Measurements from ENCODE around the gene GSK3A.

GSK3A gene

GRCh38 chr19:42270346-42271044 lies 28.1 kb upstream of the GSK3A start:
- no peak for ATAC-seq
- TF ChIP-seq RARB (CRISPR knock-in tag; IDR thresholded peaks at IDR 0.05) = no peak

DNA sequence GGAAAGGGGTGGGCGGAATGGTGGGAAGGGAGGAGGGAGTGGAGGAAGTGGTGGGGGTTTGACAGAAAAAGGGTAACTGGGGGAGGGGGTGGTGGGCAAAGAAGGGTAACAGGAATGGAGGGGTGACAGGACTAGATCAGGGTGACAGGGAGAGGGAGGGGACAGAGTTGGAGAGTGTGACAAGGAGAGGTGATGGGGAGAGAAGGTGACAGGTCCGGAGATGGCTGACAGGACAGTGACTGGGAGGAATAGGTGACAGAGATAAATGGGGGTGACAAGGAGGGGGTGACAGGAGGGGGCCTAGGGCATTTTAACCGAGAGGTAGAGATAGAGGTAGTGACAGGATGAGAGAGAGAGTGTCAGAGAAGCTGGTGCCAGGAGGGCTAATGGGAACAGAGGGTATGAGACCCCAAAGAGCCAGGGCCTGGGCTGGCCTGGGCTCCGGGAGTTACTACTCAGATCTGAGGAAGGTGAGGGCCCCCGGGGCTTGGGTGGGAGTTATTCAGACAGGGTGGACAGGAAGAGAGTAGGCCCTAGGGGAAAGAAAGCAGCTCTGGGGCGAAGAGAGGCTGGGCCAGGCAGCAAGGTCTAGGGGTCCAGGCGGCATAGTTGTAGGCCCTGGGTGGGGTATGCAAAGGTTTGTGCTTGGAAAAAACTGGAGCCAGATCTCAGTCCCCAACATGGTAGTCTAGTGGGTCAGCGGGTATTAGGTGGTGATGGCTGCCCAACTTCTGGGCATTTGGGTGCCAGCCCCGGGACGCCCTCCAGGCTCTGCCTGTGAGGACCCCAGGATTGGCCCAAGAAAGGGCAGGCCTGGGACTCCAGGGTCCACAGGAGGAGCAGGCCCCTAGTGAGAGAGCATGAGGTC lies 27.3 kb upstream of the GSK3A start:
- no peak for ATAC-seq
- TF ChIP-seq ISL1 (CRISPR knock-in tag; IDR thresholded peaks at IDR 0.05) (no peak), ZNF8 (CRISPR knock-in tag; IDR thresholded peaks at IDR 0.05) (no peak), PATZ1 (CRISPR knock-in tag; IDR thresholded peaks at IDR 0.05; ENCODE audit: borderline replicate concordance) (no peak), OSR1 (CRISPR knock-in tag; IDR thresholded peaks at IDR 0.05) (no peak), ZNF565 (CRISPR knock-in tag; conservative IDR thresholded peaks at IDR 0.05; ENCODE audit: low read depth) (no peak), POU6F1 (CRISPR knock-in tag; IDR thresholded peaks at IDR 0.05; ENCODE audit: borderline replicate concordance, low read depth) (no peak), TCF4 (CRISPR knock-in tag; IDR thresholded peaks at IDR 0.05; ENCODE audit: borderline replicate concordance) (no peak)

GRCh38 chr19:42268704-42269477 lies 26.5 kb upstream of the GSK3A start, which contains the start of gene CIC:
Gene CIC (plus strand): TSS chr19:42269252. CDS start chr19:42271784, 2,532 bp downstream.
- ATAC-seq = peak; percentile 95

More at GRCh38 chr19:42268704-42269477, 26.5 kb upstream of the GSK3A start, which contains the start of gene CIC:
- TF ChIP-seq CSDC2 (CRISPR knock-in tag; IDR thresholded peaks at IDR 0.05) (no peak), TSHZ2 (CRISPR knock-in tag; IDR thresholded peaks at IDR 0.05) (no peak), ZNF8 (CRISPR knock-in tag; IDR thresholded peaks at IDR 0.05) (no peak), SNAI2 (CRISPR knock-in tag; IDR thresholded peaks at IDR 0.05) (no peak), POU6F1 (CRISPR knock-in tag; IDR thresholded peaks at IDR 0.05; ENCODE audit: borderline replicate concordance, low read depth) (no peak), RARB (CRISPR knock-in tag; IDR thresholded peaks at IDR 0.05) (no peak), PATZ1 (CRISPR knock-in tag; IDR thresholded peaks at IDR 0.05; ENCODE audit: borderline replicate concordance) (no peak), ZC3H10 (CRISPR knock-in tag; IDR thresholded peaks at IDR 0.05) (no peak), TOX (CRISPR knock-in tag; IDR thresholded peaks at IDR 0.05; ENCODE audit: borderline replicate concordance) (no peak), TCF4 (CRISPR knock-in tag; IDR thresholded peaks at IDR 0.05; ENCODE audit: borderline replicate concordance) (no peak), ARNTL (CRISPR knock-in tag; IDR thresholded peaks at IDR 0.05; ENCODE audit: borderline replicate concordance, low read depth) (no peak), ZFP30 (CRISPR knock-in tag; IDR thresholded peaks at IDR 0.05) (no peak), ZFP3 (CRISPR knock-in tag; IDR thresholded peaks at IDR 0.05) (no peak)
- TF ChIP-seq, protein P1, sequence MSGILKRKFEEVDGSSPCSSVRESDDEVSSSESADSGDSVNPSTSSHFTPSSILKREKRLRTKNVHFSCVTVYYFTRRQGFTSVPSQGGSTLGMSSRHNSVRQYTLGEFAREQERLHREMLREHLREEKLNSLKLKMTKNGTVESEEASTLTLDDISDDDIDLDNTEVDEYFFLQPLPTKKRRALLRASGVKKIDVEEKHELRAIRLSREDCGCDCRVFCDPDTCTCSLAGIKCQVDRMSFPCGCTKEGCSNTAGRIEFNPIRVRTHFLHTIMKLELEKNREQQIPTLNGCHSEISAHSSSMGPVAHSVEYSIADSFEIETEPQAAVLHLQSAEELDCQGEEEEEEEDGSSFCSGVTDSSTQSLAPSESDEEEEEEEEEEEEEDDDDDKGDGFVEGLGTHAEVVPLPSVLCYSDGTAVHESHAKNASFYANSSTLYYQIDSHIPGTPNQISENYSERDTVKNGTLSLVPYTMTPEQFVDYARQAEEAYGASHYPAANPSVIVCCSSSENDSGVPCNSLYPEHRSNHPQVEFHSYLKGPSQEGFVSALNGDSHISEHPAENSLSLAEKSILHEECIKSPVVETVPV (CRISPR knock-in tag; IDR thresholded peaks at IDR 0.05) = no peak
- TF ChIP-seq, protein P2, sequence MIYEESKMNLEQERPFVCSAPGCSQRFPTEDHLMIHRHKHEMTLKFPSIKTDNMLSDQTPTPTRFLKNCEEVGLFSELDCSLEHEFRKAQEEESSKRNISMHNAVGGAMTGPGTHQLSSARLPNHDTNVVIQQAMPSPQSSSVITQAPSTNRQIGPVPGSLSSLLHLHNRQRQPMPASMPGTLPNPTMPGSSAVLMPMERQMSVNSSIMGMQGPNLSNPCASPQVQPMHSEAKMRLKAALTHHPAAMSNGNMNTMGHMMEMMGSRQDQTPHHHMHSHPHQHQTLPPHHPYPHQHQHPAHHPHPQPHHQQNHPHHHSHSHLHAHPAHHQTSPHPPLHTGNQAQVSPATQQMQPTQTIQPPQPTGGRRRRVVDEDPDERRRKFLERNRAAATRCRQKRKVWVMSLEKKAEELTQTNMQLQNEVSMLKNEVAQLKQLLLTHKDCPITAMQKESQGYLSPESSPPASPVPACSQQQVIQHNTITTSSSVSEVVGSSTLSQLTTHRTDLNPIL (CRISPR knock-in tag; IDR thresholded peaks at IDR 0.05; ENCODE audit: low read depth) = no peak
